Jurkat, Clone E6-1 (cell line): ENCODE results near the gene FNIP1.
"Not testable (repeated sequence)": the region's sequence is repeated elsewhere in the genome, so short reads cannot be mapped to it uniquely, and the experiment has no call there.

Experiments used
- DNase-seq: peaks from one replicate; pipeline ENCODE4 v3.0.0-alpha.2; 2011; ENCODE audit warnings: low read depth, low spot score
- H3K4me3 ChIP-seq: 2 replicates; pipeline ENCODE4 v1.5.1; 2011; ENCODE audit warnings: mild to moderate bottlenecking, low read length, control low read depth, moderate library complexity

FNIP1 gene

GRCh38 chr5:131627207-131627865, 169.5 kb downstream of the FNIP1 start:
- no peak for DNase-seq

GRCh38 chr5:131622633-131623032, 174.2 kb downstream of the FNIP1 start:
- H3K4me3 ChIP-seq, result no peak overlapping the region
- DNase-seq, result no peak

More at GRCh38 chr5:131627207-131627865, 169.5 kb downstream of the FNIP1 start:
- H3K4me3 ChIP-seq, result no peak overlapping the region

GRCh38 chr5:131621164-131621563, 175.7 kb downstream of the FNIP1 start:
- not testable (repeated sequence) for H3K4me3 ChIP-seq, DNase-seq

- H3K4me3 ChIP-seq, result no peak overlapping the region
Measured at GRCh38 chr5:131619102-131619501, 177.7 kb downstream of the FNIP1 start.

GRCh38 chr5:131617140-131617822, 179.5 kb downstream of the FNIP1 start:
- DNase-seq, result no peak
- no peak overlapping the region for H3K4me3 ChIP-seq

More at GRCh38 chr5:131619102-131619501, 177.7 kb downstream of the FNIP1 start:
- DNase-seq, result no peak

- no peak overlapping the region for H3K4me3 ChIP-seq
- no peak for DNase-seq
Measured at GRCh38 chr5:131615957-131616356, 180.9 kb downstream of the FNIP1 start.

- H3K4me3 ChIP-seq, result no peak overlapping the region
- no peak for DNase-seq
Measured at GRCh38 chr5:131613423-131613822, 183.4 kb downstream of the FNIP1 start.

GRCh38 chr5:131611064-131611381, 185.8 kb downstream of the FNIP1 start:
- no peak overlapping the region for H3K4me3 ChIP-seq
- no peak for DNase-seq

DNA sequence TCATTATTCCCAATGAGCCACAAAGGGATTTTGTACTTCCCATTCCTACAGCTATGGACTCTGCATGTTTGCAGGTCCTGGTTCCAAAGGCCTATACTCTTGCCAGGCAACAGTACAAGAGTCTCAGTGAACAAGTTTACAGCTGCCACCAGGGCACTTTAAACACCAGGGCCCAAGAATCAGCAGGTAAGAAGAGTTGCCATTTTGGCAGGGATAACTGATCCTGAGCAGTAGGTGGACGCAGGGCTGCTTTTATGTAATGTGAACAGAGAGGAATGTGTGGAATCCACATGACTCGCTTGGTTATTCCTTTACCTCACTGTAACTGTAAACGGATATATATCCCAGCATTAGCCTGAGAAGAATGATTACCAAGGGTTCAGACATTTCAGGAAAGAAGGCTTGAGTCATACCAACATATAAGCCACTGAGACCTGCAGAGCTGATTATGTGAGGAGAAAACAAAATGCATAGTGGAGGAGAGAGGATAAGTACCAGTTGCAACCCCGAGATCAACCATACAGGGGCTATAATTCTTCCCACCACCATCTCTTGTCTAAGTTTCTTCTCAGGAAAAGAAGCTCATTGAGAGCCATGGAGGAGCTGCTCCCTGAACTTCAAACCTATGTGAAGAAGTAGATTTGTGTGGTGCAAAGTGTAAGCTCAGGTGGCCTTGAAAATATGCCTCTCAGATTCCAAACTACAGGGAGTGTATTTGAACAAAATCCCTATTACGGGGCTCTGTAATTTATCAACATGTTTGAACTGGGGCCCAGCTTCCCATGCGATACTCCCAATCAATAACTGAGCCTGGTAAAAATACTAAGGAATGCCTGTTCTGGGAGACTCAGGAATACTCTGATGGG, 186.4 kb downstream of the FNIP1 start:
- no peak overlapping the region for H3K4me3 ChIP-seq
- DNase-seq, result no peak

- no peak for DNase-seq
- H3K4me3 ChIP-seq, result no peak overlapping the region
Measured at GRCh38 chr5:131609774-131610173, 187.0 kb downstream of the FNIP1 start.

- no peak for DNase-seq
- no peak overlapping the region for H3K4me3 ChIP-seq
Measured at GRCh38 chr5:131608597-131608996, 188.2 kb downstream of the FNIP1 start.

- H3K4me3 ChIP-seq, result no peak overlapping the region
- no peak for DNase-seq
Measured at GRCh38 chr5:131607903-131608540, 188.8 kb downstream of the FNIP1 start.

GRCh38 chr5:131607418-131607817, 189.4 kb downstream of the FNIP1 start:
- DNase-seq, result no peak
- H3K4me3 ChIP-seq, result no peak overlapping the region

GRCh38 chr5:131605086-131605485, 191.7 kb downstream of the FNIP1 start:
- no peak overlapping the region for H3K4me3 ChIP-seq
- no peak for DNase-seq

- no peak overlapping the region for H3K4me3 ChIP-seq
- peak; percentile 76 for DNase-seq
Measured at GRCh38 chr5:131595088-131596033, 201.5 kb downstream of the FNIP1 start.

- DNase-seq, result no peak
- H3K4me3 ChIP-seq, result no peak overlapping the region
Measured at GRCh38 chr5:131593921-131594320, 202.9 kb downstream of the FNIP1 start.

- not testable (repeated sequence) for DNase-seq, H3K4me3 ChIP-seq
Measured at GRCh38 chr5:131593436-131593835, 203.4 kb downstream of the FNIP1 start.
